SK-N-SH (cell line): ENCODE data around the gene LRRC72. TPM values are rescaled to one million over a fixed set of nuclear protein-coding genes. Genes with fewer than 3 reads are reported as not detected.

Experiments
- CTCF ChIA-PET: fragments of 300-600, 350-600 bp; formaldehyde crosslinking; extraction: SDS; loops from one replicate; lab custom pipeline; 2021; lab: Yijun Ruan, JAX
- POLR2A ChIA-PET: fragments of 350-600 bp; sonication (Branson Sonifier 250); formaldehyde crosslinking; extraction: SDS; loops from one replicate; lab custom pipeline; 2020; ENCODE audit warnings: antibody characterized with exemption, inconsistent platforms; lab: Yijun Ruan, JAX
- DNase-seq: peaks from one replicate; pipeline ENCODE4 v3.0.0; 2012
- H2AFZ ChIP-seq: fragments of 200-600 bp; sonication (generic); 2 replicates; pipeline ENCODE4 v1.8.1; 2016; ENCODE audit warnings: antibody characterized with exemption, mild to moderate bottlenecking, low read depth
- H3F3A ChIP-seq: fragments of 200-600 bp; sonication (generic); replicated peaks from 2 replicates; pipeline ENCODE3; 2016; ENCODE audit warnings: antibody characterized with exemption, mild to moderate bottlenecking; ENCODE audit not compliant: insufficient read depth
- H3K27ac ChIP-seq, 2 experiments: fragments of 200-500 bp in 1 of 2; fragments of 200-600 bp in 1 of 2; sonication (Bioruptor generic) in 1 of 2; sonication (generic), shearing (Covaris generic) in 1 of 2; 2 replicates each; pipeline versions ENCODE4 v1.5.1 to v1.6.1; 2014 to 2016; ENCODE audit warnings: low read depth in 2 of 2, inconsistent platforms in 1 of 2, low read length in 1 of 2, mild to moderate bottlenecking in 1 of 2, mixed read lengths in 1 of 2
- H3K27me3 ChIP-seq: fragments of 200-600 bp; sonication (generic), shearing (Covaris generic); 2 replicates; pipeline ENCODE4 v1.6.1; 2016; ENCODE audit warnings: mixed run types; ENCODE audit not compliant: insufficient read depth
- H3K36me3 ChIP-seq, 2 experiments: fragments of 200-500 bp in 1 of 2; fragments of 200-600 bp in 1 of 2; sonication (Bioruptor generic) in 1 of 2; sonication (generic) in 1 of 2; replicated peaks in 1 of 2; 2 replicates each; pipeline versions ENCODE3 to v1.5.1; 2014 to 2016; ENCODE audit warnings: low read length in 1 of 2, mild to moderate bottlenecking in 1 of 2; ENCODE audit not compliant: insufficient read depth in 2 of 2, control insufficient read depth in 1 of 2
- H3K4me1 ChIP-seq, 2 experiments: fragments of 200-500 bp in 1 of 2; fragments of 200-600 bp in 1 of 2; sonication (Bioruptor generic) in 1 of 2; sonication (generic), shearing (Covaris generic) in 1 of 2; 2 replicates each; pipeline versions ENCODE4 v1.5.1 to v1.6.1; 2014 to 2016; ENCODE audit warnings: low read depth in 1 of 2, low read length in 1 of 2, mixed run types in 1 of 2; ENCODE audit not compliant: insufficient read depth in 2 of 2, control insufficient read depth in 1 of 2
- H3K4me2 ChIP-seq: fragments of 200-600 bp; sonication (generic), shearing (Covaris generic); 2 replicates; pipeline ENCODE4 v1.6.1; 2017; ENCODE audit warnings: mixed run types
- H3K4me3 ChIP-seq, 2 experiments: fragments of 200-500 bp in 1 of 2; fragments of 200-600 bp in 1 of 2; sonication (Bioruptor generic) in 1 of 2; sonication (generic), shearing (Covaris generic) in 1 of 2; 2 replicates each; pipeline versions ENCODE4 v1.5.1 to v1.8.1; 2014 to 2016; ENCODE audit warnings: low read depth in 2 of 2, inconsistent platforms in 1 of 2, low read length in 1 of 2, mild to moderate bottlenecking in 1 of 2, mixed read lengths in 1 of 2, moderate library complexity in 1 of 2
- H3K79me2 ChIP-seq: fragments of 200-600 bp; sonication (generic); 2 replicates; pipeline ENCODE4 v1.8.1; 2017; ENCODE audit warnings: mild to moderate bottlenecking; ENCODE audit not compliant: insufficient read depth
- H3K9ac ChIP-seq: fragments of 200-600 bp; sonication (generic); 2 replicates; pipeline ENCODE4 v1.6.1; 2017; ENCODE audit warnings: mixed run types
- H3K9me2 ChIP-seq: fragments of 200-600 bp; sonication (generic); 2 replicates; pipeline ENCODE4 v1.6.1; 2017; ENCODE audit warnings: mixed run types
- H3K9me3 ChIP-seq: fragments of 200-600 bp; sonication (generic); 2 replicates; pipeline ENCODE4 v1.6.1; 2017; ENCODE audit warnings: mixed run types, mild to moderate bottlenecking, moderate library complexity
- H4K20me1 ChIP-seq: fragments of 200-600 bp; sonication (generic); 2 replicates; pipeline ENCODE4 v1.6.1; 2017; ENCODE audit warnings: mild to moderate bottlenecking, mixed run types; ENCODE audit not compliant: insufficient read depth
- CHD2 ChIP-seq: fragments of 150-350 bp; IDR thresholded peaks from 2 replicates; pipeline ENCODE4 v1.6.1; 2018; ENCODE audit warnings: low read length; ENCODE audit not compliant: partially characterized antibody
- EP300 ChIP-seq, 2 experiments: IDR thresholded peaks; 2 replicates each; pipeline versions ENCODE4 v1.4.0 to v1.6.1; 2012; ENCODE audit warnings: borderline replicate concordance in 1 of 2, low read depth in 1 of 2, low read length in 1 of 2
- EZH2phosphoT487 ChIP-seq: fragments of 200-600 bp; sonication (generic); IDR thresholded peaks from 2 replicates; pipeline ENCODE4 v1.6.1; 2017; ENCODE audit warnings: low read depth, mixed run types, mild to moderate bottlenecking, antibody characterized with exemption, moderate library complexity, borderline replicate concordance
- FOSL2 ChIP-seq: IDR thresholded peaks from 2 replicates; pipeline ENCODE4 v1.4.0; 2012; ENCODE audit warnings: low read depth, mild to moderate bottlenecking, moderate library complexity, borderline replicate concordance
- GABPA ChIP-seq: IDR thresholded peaks from 2 replicates; pipeline ENCODE4 v1.4.0; 2012; ENCODE audit warnings: low read depth, mild to moderate bottlenecking
- NRF1 ChIP-seq: IDR thresholded peaks from 2 replicates; pipeline ENCODE4 v1.6.1; 2012; ENCODE audit warnings: low read depth, mild to moderate bottlenecking, low read length
- RAD21 ChIP-seq: IDR thresholded peaks from 2 replicates; pipeline ENCODE4 v1.6.1; 2012; ENCODE audit warnings: mild to moderate bottlenecking, low read length
- RFX5 ChIP-seq: IDR thresholded peaks from 2 replicates; pipeline ENCODE4 v1.6.1; 2012; ENCODE audit warnings: mild to moderate bottlenecking, improper control_type of control experiment, low read length
- RXRA ChIP-seq: IDR thresholded peaks from 2 replicates; pipeline ENCODE4 v1.4.0; 2012; ENCODE audit warnings: low read depth, mild to moderate bottlenecking, borderline replicate concordance
- SIN3A ChIP-seq: IDR thresholded peaks from 2 replicates; pipeline ENCODE4 v1.6.1; 2012; ENCODE audit warnings: low read depth, mild to moderate bottlenecking, low read length, moderate library complexity, borderline replicate concordance
- SMC3 ChIP-seq: IDR thresholded peaks from 2 replicates; pipeline ENCODE4 v1.6.1; 2012; ENCODE audit warnings: low read depth, low read length, improper control_type of control experiment
- USF2 ChIP-seq: fragments of 150-350 bp; IDR thresholded peaks from 2 replicates; pipeline ENCODE4 v1.6.1; 2017; ENCODE audit warnings: antibody characterized with exemption, low read length, low read depth, borderline replicate concordance
- WGBS: methylation state at CpG from one replicate; pipeline ENCODE4 v1.1.6; 2017; ENCODE audit warnings: low lambda C conversion rate; 5-methylcytosine and 5-hydroxymethylcytosine counted together
- polyA plus RNA-seq, 3 experiments: library from polyadenylated mRNA; depleted of rRNA; stranded (reverse); fragments of >200 nt; gene quantifications; 2 replicates each; pipeline ENCODE4 v1.2.3, GENCODE V29; 2012

LRRC72 gene
- polyA plus RNA-seq, 1 of the 3 experiments (the other 2 are of a cell fraction), result not detected

GRCh38 chr7:16548428-16548827 is 21.8 kb downstream of the LRRC72 start:
- Histone ChIP-seq H3K9ac (no peak overlapping the region), H3K27ac (no peak overlapping the region), H3F3A (no peaks in the 10 kb centered on the region), H4K20me1 (no peaks in the 10 kb centered on the region), H3K9me3 (no peaks in the 10 kb centered on the region), H3K4me2 (no peak overlapping the region), H3K27me3 (peaks cover 37% of the 10 kb centered on the region; the same call in 1 of the 2 replicates), H3K79me2 (no peaks in the 10 kb centered on the region), H3K9me2 (peaks cover 5% of the 10 kb centered on the region; the same call in 1 of the 2 replicates), H2AFZ (no peak overlapping the region), H3K4me3 (no peak overlapping the region), H3K4me1 (no peaks in the 10 kb centered on the region), H3K36me3 (no peaks in the 10 kb centered on the region)
- DNase-seq, result no peak
- POLR2A ChIA-PET, result no interaction called here
- WGBS, result no CpG with 5 or more reads among the region's 2 CpGs
- CTCF ChIA-PET, result interaction anchor here (1.1 to 5.6 kb wide), 3 partner anchors 14 to 470 kb away, joined by 3 to 45 read pairs (median 4); no protein-coding TSS in a partner anchor
- TF ChIP-seq GABPA, result no peak
- TF ChIP-seq SIN3A, result no peak
- no peak for TF ChIP-seq FOSL2
- TF ChIP-seq RAD21, result no peak
- no peak for TF ChIP-seq RXRA
- TF ChIP-seq CHD2, result no peak
- TF ChIP-seq USF2, result no peak

- no peak for DNase-seq
- CTCF ChIA-PET, result interaction anchor here (0.8 to 5.6 kb wide), 5 partner anchors 9 to 193 kb away, joined by 3 to 45 read pairs (median 4); no protein-coding TSS in a partner anchor
- H3K36me3 ChIP-seq, result no peaks in the 10 kb centered on the region
Observed at GRCh38 chr7:16550671-16551070, 24.0 kb downstream of the LRRC72 start.

More at GRCh38 chr7:16550671-16551070, 24.0 kb downstream of the LRRC72 start:
- Histone ChIP-seq H4K20me1 (no peaks in the 10 kb centered on the region), H2AFZ (no peak overlapping the region), H3K4me2 (no peak overlapping the region), H3K27me3 (peaks cover 30% of the 10 kb centered on the region; the same call in 1 of the 2 replicates), H3K9me3 (no peaks in the 10 kb centered on the region), H3K27ac (no peak overlapping the region), H3K9me2 (peaks cover under 1% of the 10 kb centered on the region; the same call in 1 of the 2 replicates), H3F3A (no peaks in the 10 kb centered on the region), H3K79me2 (no peaks in the 10 kb centered on the region), H3K4me1 (no peaks in the 10 kb centered on the region), H3K4me3 (no peak overlapping the region), H3K9ac (no peak overlapping the region)
- TF ChIP-seq CHD2 (no peak), SMC3 (no peak), EP300 (IDR thresholded peaks at IDR 0.05; ENCODE audit: borderline replicate concordance in 1 of 2, low read depth in 1 of 2, low read length in 1 of 2) (no peak), NRF1 (no peak), RFX5 (no peak), EZH2phosphoT487 (no peak), FOSL2 (no peak), RXRA (no peak)
- POLR2A ChIA-PET, result no interaction called here
- 6% methylated on average over 1 of the region's 1 CpG for WGBS
